ENCODE measurements around the gene ZNF428. TPM values are rescaled to one million over a fixed set of nuclear protein-coding genes. Genes with fewer than 3 reads are reported as not detected.
A peak's percentile ranks its signal among the peaks of the same experiment; 100 is the strongest.

ZNF428 gene
- total RNA-seq, 3 donors from 2014 or later (not counting 1 experiment from before 2014, with no cell fraction given), result 36.3 to 50.5 (median 37.6) TPM

- no peaks in the 10 kb centered on the region for H3K36me3 ChIP-seq (ENCODE audit: control insufficient read depth, insufficient read depth, low read length)
- H3K4me3 ChIP-seq (ENCODE audit: low read length), result no peak overlapping the region
- DNase-seq (no peak), ATAC-seq (no peak)
- TF ChIP-seq, protein P1, sequence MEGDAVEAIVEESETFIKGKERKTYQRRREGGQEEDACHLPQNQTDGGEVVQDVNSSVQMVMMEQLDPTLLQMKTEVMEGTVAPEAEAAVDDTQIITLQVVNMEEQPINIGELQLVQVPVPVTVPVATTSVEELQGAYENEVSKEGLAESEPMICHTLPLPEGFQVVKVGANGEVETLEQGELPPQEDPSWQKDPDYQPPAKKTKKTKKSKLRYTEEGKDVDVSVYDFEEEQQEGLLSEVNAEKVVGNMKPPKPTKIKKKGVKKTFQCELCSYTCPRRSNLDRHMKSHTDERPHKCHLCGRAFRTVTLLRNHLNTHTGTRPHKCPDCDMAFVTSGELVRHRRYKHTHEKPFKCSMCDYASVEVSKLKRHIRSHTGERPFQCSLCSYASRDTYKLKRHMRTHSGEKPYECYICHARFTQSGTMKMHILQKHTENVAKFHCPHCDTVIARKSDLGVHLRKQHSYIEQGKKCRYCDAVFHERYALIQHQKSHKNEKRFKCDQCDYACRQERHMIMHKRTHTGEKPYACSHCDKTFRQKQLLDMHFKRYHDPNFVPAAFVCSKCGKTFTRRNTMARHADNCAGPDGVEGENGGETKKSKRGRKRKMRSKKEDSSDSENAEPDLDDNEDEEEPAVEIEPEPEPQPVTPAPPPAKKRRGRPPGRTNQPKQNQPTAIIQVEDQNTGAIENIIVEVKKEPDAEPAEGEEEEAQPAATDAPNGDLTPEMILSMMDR (IDR thresholded peaks at IDR 0.05), result no peak
- H3K27me3 Mint-ChIP-seq (ENCODE audit: low read depth in 2 of 2), result peaks cover 0 to 16% of the 10 kb centered on the region in 2 donors
- peaks cover 11% of the 10 kb centered on the region for H3K4me1 ChIP-seq (ENCODE audit: control insufficient read depth, insufficient read depth, low read length)
- peaks cover 0 to 32% of the 10 kb centered on the region in 2 donors for H3K4me1 Mint-ChIP-seq
- no peaks in the 10 kb centered on the region for H3K36me3 Mint-ChIP-seq
- WGBS (ENCODE audit: insufficient coverage), result 56% methylated on average over 17 of the region's 17 CpGs
- intact Hi-C loops (cut with micrococcal nuclease), result no loop called here
- H3K27ac ChIP-seq (ENCODE audit: low read length), result no peak overlapping the region
- no peak overlapping the region for H3K27ac Mint-ChIP-seq
- H3K27me3 ChIP-seq (ENCODE audit: control insufficient read depth, insufficient read depth, low read length), result peaks cover 4% of the 10 kb centered on the region
- H3K4me3 Mint-ChIP-seq, result no peak overlapping the region
- no peaks in the 10 kb centered on the region for H3K9me3 ChIP-seq (ENCODE audit: control insufficient read depth, insufficient read depth, low read length)
- H3K9me3 Mint-ChIP-seq, result no peaks in the 10 kb centered on the region
These were observed 7.4 kb upstream of the ZNF428 start for GRCh38 chr19:43626838-43627237.

- Histone ChIP-seq H3K9me3 (ENCODE audit: control insufficient read depth, insufficient read depth, low read length) (no peaks in the 10 kb centered on the region), H3K36me3 (ENCODE audit: control insufficient read depth, insufficient read depth, low read length) (no peaks in the 10 kb centered on the region), H3K27ac (ENCODE audit: low read length) (no peak overlapping the region), H3K4me3 (ENCODE audit: low read length) (no peak overlapping the region), H3K4me1 (ENCODE audit: control insufficient read depth, insufficient read depth, low read length) (peaks cover 11% of the 10 kb centered on the region), H3K27me3 (ENCODE audit: control insufficient read depth, insufficient read depth, low read length) (peaks cover 4% of the 10 kb centered on the region)
- H3K27ac Mint-ChIP-seq, result no peak overlapping the region
- peaks cover 0 to 16% of the 10 kb centered on the region in 2 donors for H3K27me3 Mint-ChIP-seq (ENCODE audit: low read depth in 2 of 2)
- DNase-seq, result peak in 1 of 2 donors; percentile 37
- no peak overlapping the region for H3K4me3 Mint-ChIP-seq
- no peaks in the 10 kb centered on the region for H3K9me3 Mint-ChIP-seq
- H3K36me3 Mint-ChIP-seq, result no peaks in the 10 kb centered on the region
- intact Hi-C loops (cut with micrococcal nuclease), result no loop called here
- TF ChIP-seq, protein P1 (IDR thresholded peaks at IDR 0.05), result no peak
- peak in 1 of 3 donors; percentile 30 for ATAC-seq
- WGBS (ENCODE audit: insufficient coverage), result 79% methylated on average over 30 of the region's 32 CpGs
- H3K4me1 Mint-ChIP-seq, result peaks cover 0 to 32% of the 10 kb centered on the region in 2 donors
These were observed 6.6 kb upstream of the ZNF428 start for GRCh38 chr19:43625918-43626579.

GRCh38 chr19:43624933-43625332 is 5.5 kb upstream of the ZNF428 start:
- Mint-ChIP-seq H3K9me3 (no peaks in the 10 kb centered on the region), H3K27me3 (ENCODE audit: low read depth in 2 of 2) (peaks cover 0 to 16% of the 10 kb centered on the region in 2 donors), H3K27ac (no peak overlapping the region), H3K4me1 (peaks cover 11 to 42% of the 10 kb centered on the region in 2 donors), H3K36me3 (no peaks in the 10 kb centered on the region), H3K4me3 (no peak overlapping the region)
- peaks cover 16% of the 10 kb centered on the region for H3K4me1 ChIP-seq (ENCODE audit: control insufficient read depth, insufficient read depth, low read length)
- WGBS (ENCODE audit: insufficient coverage), result 7% methylated on average over 30 of the region's 30 CpGs
- H3K27ac ChIP-seq (ENCODE audit: low read length), result no peak overlapping the region
- no peak overlapping the region for H3K4me3 ChIP-seq (ENCODE audit: low read length)
- H3K9me3 ChIP-seq (ENCODE audit: control insufficient read depth, insufficient read depth, low read length), result no peaks in the 10 kb centered on the region
- DNase-seq (peak; percentile 66 to 92), ATAC-seq (peak; percentile 82 to 92 (median 90))
- H3K27me3 ChIP-seq (ENCODE audit: control insufficient read depth, insufficient read depth, low read length), result peaks cover 4% of the 10 kb centered on the region
- TF ChIP-seq, protein P1 (IDR thresholded peaks at IDR 0.05), result peak; percentile 46
- no peaks in the 10 kb centered on the region for H3K36me3 ChIP-seq (ENCODE audit: control insufficient read depth, insufficient read depth, low read length)
- intact Hi-C loops (cut with micrococcal nuclease), result no loop called here
